HepG2 (cell line): ENCODE data around the gene CHID1. TPM values are rescaled to one million over a fixed set of nuclear protein-coding genes. Genes with fewer than 3 reads are reported as not detected.
A peak's percentile ranks its signal among the peaks of the same experiment; 100 is the strongest.

Experiments
- AHDC1 ChIP-seq: sonication (generic); formaldehyde crosslinking; IDR thresholded peaks from 2 replicates; pipeline ENCODE4 v1.5.1; 2020; ENCODE audit warnings: mild to moderate bottlenecking, missing genetic modification reagents, borderline replicate concordance
- ATRX ChIP-seq: sonication (generic); formaldehyde crosslinking; IDR thresholded peaks from 2 replicates; pipeline ENCODE4 v1.4.0; 2020; ENCODE audit warnings: missing genetic modification reagents, borderline replicate concordance
- FOXC1 ChIP-seq: sonication (generic); formaldehyde crosslinking; IDR thresholded peaks from 2 replicates; pipeline ENCODE4 v1.8.0; 2022; ENCODE audit warnings: mild to moderate bottlenecking, missing genetic modification reagents, borderline replicate concordance
- HES4 ChIP-seq: sonication (generic); formaldehyde crosslinking; IDR thresholded peaks from 2 replicates; pipeline ENCODE4 v1.9.0; 2021; ENCODE audit warnings: mild to moderate bottlenecking, missing genetic modification reagents, borderline replicate concordance
- IKZF4 ChIP-seq: sonication (generic); formaldehyde crosslinking; IDR thresholded peaks from 2 replicates; pipeline ENCODE4 v1.5.1; 2020; ENCODE audit warnings: borderline replicate concordance, mild to moderate bottlenecking, low read depth, missing genetic modification reagents; ENCODE audit errors: not compliant biosample characterization
- KAT2B ChIP-seq: fragments of 150-350 bp; IDR thresholded peaks from 2 replicates; pipeline ENCODE4 v1.6.1; 2014; ENCODE audit warnings: low read depth, low read length, borderline replicate concordance
- KDM6A ChIP-seq: IDR thresholded peaks from 2 replicates; pipeline ENCODE4 v1.6.1; 2016; ENCODE audit warnings: low read depth
- NAIF1 ChIP-seq: sonication (generic); formaldehyde crosslinking; IDR thresholded peaks from 2 replicates; pipeline ENCODE4 v1.5.0; 2020; ENCODE audit warnings: mild to moderate bottlenecking, missing genetic modification reagents, borderline replicate concordance
- NFE2 ChIP-seq: sonication (generic); formaldehyde crosslinking; IDR thresholded peaks from 2 replicates; pipeline ENCODE4 v1.4.0; 2020; ENCODE audit warnings: missing genetic modification reagents
- NR3C1 ChIP-seq: sonication (generic); formaldehyde crosslinking; IDR thresholded peaks from 2 replicates; pipeline ENCODE4 v1.4.0; 2020; ENCODE audit warnings: missing genetic modification reagents
- POLR2G ChIP-seq: fragments of 200-400 bp; formaldehyde crosslinking; IDR thresholded peaks from 2 replicates; pipeline ENCODE4 v1.6.1; 2018; ENCODE audit warnings: mild to moderate bottlenecking, low read depth, low read length, moderate library complexity
- SMAD9 ChIP-seq: sonication (generic); formaldehyde crosslinking; IDR thresholded peaks from 2 replicates; pipeline ENCODE4 v1.5.1; 2020; ENCODE audit warnings: mild to moderate bottlenecking, missing genetic modification reagents
- SRSF4 ChIP-seq: fragments of 200-400 bp; formaldehyde crosslinking; IDR thresholded peaks from one replicate; pipeline ENCODE4 v1.6.1; 2018; ENCODE audit warnings: mild to moderate bottlenecking, low read depth, low read length, moderate library complexity; ENCODE audit not compliant: poor library complexity, severe bottlenecking
- STAT6 ChIP-seq: sonication (generic); formaldehyde crosslinking; IDR thresholded peaks from 2 replicates; pipeline ENCODE4 v1.4.0; 2020; ENCODE audit warnings: missing genetic modification reagents, mild to moderate bottlenecking, borderline replicate concordance
- ZBTB1 ChIP-seq: sonication (generic); formaldehyde crosslinking; IDR thresholded peaks from 2 replicates; pipeline ENCODE4 v1.4.0; 2020; ENCODE audit warnings: missing genetic modification reagents, borderline replicate concordance
- ZNF329 ChIP-seq: sonication (generic); formaldehyde crosslinking; IDR thresholded peaks from 2 replicates; pipeline ENCODE4 v1.9.0; 2021; ENCODE audit warnings: low read depth, mild to moderate bottlenecking, missing genetic modification reagents
- ZNF33A ChIP-seq: sonication (generic); formaldehyde crosslinking; IDR thresholded peaks from 2 replicates; pipeline ENCODE4 v1.5.1; 2020; ENCODE audit warnings: missing genetic modification reagents, mild to moderate bottlenecking, moderate library complexity, borderline replicate concordance
- ZNF431 ChIP-seq: sonication (generic); formaldehyde crosslinking; IDR thresholded peaks from 2 replicates; pipeline ENCODE4 v1.9.0; 2022; ENCODE audit warnings: missing genetic modification reagents, low read depth, mild to moderate bottlenecking, borderline replicate concordance
- ZNF451 ChIP-seq: sonication (generic); formaldehyde crosslinking; IDR thresholded peaks from 2 replicates; pipeline ENCODE4 v1.5.0; 2020; ENCODE audit warnings: mild to moderate bottlenecking, missing genetic modification reagents
- ZNF670 ChIP-seq: sonication (generic); formaldehyde crosslinking; IDR thresholded peaks from 2 replicates; pipeline ENCODE4 v1.8.0; 2022; ENCODE audit warnings: mild to moderate bottlenecking, missing genetic modification reagents, borderline replicate concordance
- ZNF761 ChIP-seq: sonication (generic); formaldehyde crosslinking; conservative IDR thresholded peaks from 2 replicates; pipeline ENCODE4 v1.4.0; 2020; ENCODE audit warnings: mild to moderate bottlenecking, missing genetic modification reagents
- ZNF83 ChIP-seq: sonication (generic); formaldehyde crosslinking; IDR thresholded peaks from 2 replicates; pipeline ENCODE4 v1.4.0; 2020; ENCODE audit warnings: missing genetic modification reagents, mild to moderate bottlenecking, borderline replicate concordance
- ZSCAN25 ChIP-seq: sonication (generic); formaldehyde crosslinking; IDR thresholded peaks from 2 replicates; pipeline ENCODE4 v1.8.0; 2022; ENCODE audit warnings: mild to moderate bottlenecking, missing genetic modification reagents
- polyA plus RNA-seq, 8 experiments: library from polyadenylated mRNA; depleted of rRNA in 3 of 8; stranded (reverse) in 7 of 8; unstranded in 1 of 8; fragments of >200 nt; fragmentation: Illumina TruSeq in 4 of 8; extraction: Trizol in 4 of 8; gene quantifications; 2 replicates each; pipeline versions ENCODE4 v1.2.1 to v1.2.3, GENCODE V29; 2011 to 2016; ENCODE audit warnings: low read depth in 4 of 8, missing spikeins in 1 of 8, mixed read lengths in 1 of 8; ENCODE audit not compliant: insufficient read depth in 1 of 8
- total RNA-seq, 5 experiments: library from RNA; depleted of rRNA; stranded (reverse); fragments of >200 nt; fragmentation: Illumina TruSeq; extraction: Trizol; gene quantifications; 2 replicates each; pipeline ENCODE4 v1.2.3, GENCODE V29; 2016; ENCODE audit warnings: low read depth in 1 of 5

Gene CHID1
- total and polyA plus RNA-seq, 2 of the 13 experiments (the other 11 are each of a cell fraction or from before 2014, with no cell fraction given), result 65.1 to 93.6 TPM

GRCh38 chr11:832529-833113 is 78.0 kb downstream of the CHID1 start, which contains the start of gene CD151 (continued):
- TF ChIP-seq AHDC1 (CRISPR knock-in tag), result no peak
- TF ChIP-seq IKZF4 (CRISPR knock-in tag), result no peak
- TF ChIP-seq NAIF1 (CRISPR knock-in tag), result no peak
- TF ChIP-seq ZNF329 (CRISPR knock-in tag), result no peak
- TF ChIP-seq KAT2B, result no peak
- TF ChIP-seq HES4, result peak; percentile 23; the same call in 1 of the 2 replicates
- no peak for TF ChIP-seq NR3C1 (CRISPR knock-in tag)
- no peak for TF ChIP-seq ZNF761 (CRISPR knock-in tag)
- TF ChIP-seq STAT6, result no peak
- TF ChIP-seq ZNF431 (CRISPR knock-in tag), result no peak
- TF ChIP-seq SRSF4, result no peak
- no peak for TF ChIP-seq ZNF83 (CRISPR knock-in tag)
- no peak for TF ChIP-seq ATRX (CRISPR knock-in tag)
- TF ChIP-seq FOXC1 (CRISPR knock-in tag), result no peak
- TF ChIP-seq ZNF451 (CRISPR knock-in tag), result 0 out of 2 replicates have a peak, but pooled peaks have one; percentile 42
- TF ChIP-seq KDM6A (CRISPR knock-in tag), result no peak
- no peak for TF ChIP-seq ZNF33A (CRISPR knock-in tag)
- no peak for TF ChIP-seq ZSCAN25 (CRISPR knock-in tag)
- peak; percentile 31 for TF ChIP-seq POLR2G
- TF ChIP-seq ZBTB1 (CRISPR knock-in tag), result no peak
- TF ChIP-seq NFE2 (CRISPR knock-in tag), result no peak
- no peak for TF ChIP-seq ZNF670 (CRISPR knock-in tag)
- TF ChIP-seq SMAD9 (CRISPR knock-in tag), result no peak
